ENCODE data around the gene BTRC.

GRCh38 chr10:101353692-101354327 lies at the start of gene BTRC:
- no peak for TF ChIP-seq CTCF (conservative IDR thresholded peaks at IDR 0.05; ENCODE audit: low read depth, low read length)
- no peak for TF ChIP-seq EZH2phosphoT487 (IDR thresholded peaks at IDR 0.05; ENCODE audit: borderline replicate concordance, low read length)

Measured in PC-3 (cell line).